A549 (cell line): ENCODE data around the gene LAP3. TPM values are rescaled to one million over a fixed set of nuclear protein-coding genes. Genes with fewer than 3 reads are reported as not detected.
A peak's percentile ranks its signal among the peaks of the same experiment; 100 is the strongest.

Source experiments
- ATAC-seq, 2 experiments: fragments of 200-7000 bp in 1 of 2; fragments of >200 bp in 1 of 2; cut with Nextera tagmentation in 1 of 2; cut with Tn5 transposase in 1 of 2; 3 replicates each; pipeline versions ENCODE4 v1.8.0 to v1.9.1; 2018 to 2020; ENCODE audit warnings: mild to moderate bottlenecking in 1 of 2, moderate library complexity in 1 of 2
- CTCF ChIA-PET: fragments of 300-600 bp; sonication (Branson Sonifier 250); formaldehyde crosslinking; extraction: SDS; loops from one replicate; lab custom pipeline; 2021; ENCODE audit warnings: antibody characterized with exemption, inconsistent platforms; lab: Yijun Ruan, JAX
- POLR2A ChIA-PET: fragments of 350-600 bp; formaldehyde crosslinking; extraction: SDS; loops from one replicate; lab custom pipeline; 2021; ENCODE audit warnings: antibody characterized with exemption, inconsistent platforms; lab: Yijun Ruan, JAX
- DNase-seq, 2 experiments: peaks; one replicate each; pipeline versions ENCODE4 v3.0.0 to v3.0.0-alpha.2; 2011 to 2016; ENCODE audit warnings: low read depth in 1 of 2, low spot score in 1 of 2
- FAIRE-seq: peaks from 2 replicates; lab custom pipeline; 2011; peaks lifted over from hg19 to GRCh38; lab: Jason Lieb, UNC
- H3K27ac ChIP-seq, 2 experiments: fragments of >200 bp; sonication (Bioruptor Twin); formaldehyde crosslinking; 3 replicates each; pipeline ENCODE4 v1.5.1; 2016 to 2017
- H3K4me1 ChIP-seq: fragments of >200 bp; sonication (Bioruptor Twin); formaldehyde crosslinking; 3 replicates; pipeline ENCODE4 v1.6.1; 2016
- H3K4me2 ChIP-seq: fragments of >200 bp; sonication (Bioruptor Twin); formaldehyde crosslinking; 3 replicates; pipeline ENCODE4 v1.6.1; 2016
- H3K4me3 ChIP-seq: fragments of >200 bp; sonication (Bioruptor Twin); formaldehyde crosslinking; 3 replicates; pipeline ENCODE4 v1.5.1; 2016
- H3K9me3 ChIP-seq: fragments of >200 bp; sonication (Bioruptor Twin); formaldehyde crosslinking; 3 replicates; pipeline ENCODE4 v1.6.1; 2016
- BCL3 ChIP-seq: fragments of >200 bp; sonication (Bioruptor Twin); formaldehyde crosslinking; IDR thresholded peaks from 3 replicates; pipeline ENCODE4 v1.6.1; 2016
- CBX2 ChIP-seq: fragments of 200-600 bp; sonication (generic); IDR thresholded peaks from 2 replicates; pipeline ENCODE4 v1.6.1; 2016; ENCODE audit warnings: low read depth, mild to moderate bottlenecking, borderline replicate concordance
- CEBPB ChIP-seq, 2 experiments: fragments of >200 bp in 1 of 2; sonication (Bioruptor Twin) in 1 of 2; formaldehyde crosslinking in 1 of 2; IDR thresholded peaks; 2 replicates each; pipeline ENCODE4 v1.6.1; 2012 to 2016
- CHD2 ChIP-seq: fragments of 150-350 bp; IDR thresholded peaks from 2 replicates; pipeline ENCODE4 v1.6.1; 2014; ENCODE audit warnings: low read length; ENCODE audit not compliant: partially characterized antibody
- CHD4 ChIP-seq: fragments of 200-600 bp; sonication (generic); IDR thresholded peaks from 2 replicates; pipeline ENCODE4 v1.6.1; 2016; ENCODE audit warnings: antibody characterized with exemption, mild to moderate bottlenecking, borderline replicate concordance
- EHMT2 ChIP-seq: fragments of 200-600 bp; sonication (generic); IDR thresholded peaks from 2 replicates; pipeline ENCODE4 v1.6.1; 2016; ENCODE audit warnings: antibody characterized with exemption, low read depth, mild to moderate bottlenecking, moderate library complexity
- FOSB ChIP-seq: fragments of 250-450 bp; sonication (Bioruptor Pico); IDR thresholded peaks from 2 replicates; pipeline ENCODE4 v1.5.0; 2020; ENCODE audit warnings: mild to moderate bottlenecking, moderate library complexity
- FOSL2 ChIP-seq, 2 experiments: fragments of 450-650 bp in 1 of 2; fragments of >200 bp in 1 of 2; sonication (Bioruptor Twin) in 1 of 2; formaldehyde crosslinking; IDR thresholded peaks; 2 replicates each; pipeline versions ENCODE4 v1.5.0 to v1.6.1; 2016 to 2020; ENCODE audit warnings: mild to moderate bottlenecking in 1 of 2, moderate library complexity in 1 of 2
- HEYL ChIP-seq: fragments of 250-450 bp; sonication (Bioruptor Pico); IDR thresholded peaks from 2 replicates; pipeline ENCODE4 v1.8.0; 2021; ENCODE audit warnings: mild to moderate bottlenecking, moderate library complexity
- HOXB13 ChIP-seq: fragments of 250-450 bp; sonication (Bioruptor Pico); IDR thresholded peaks from 2 replicates; pipeline ENCODE4 v1.5.0; 2020; ENCODE audit warnings: low read depth, mild to moderate bottlenecking, moderate library complexity
- JUN ChIP-seq, 2 experiments: fragments of >200 bp; sonication (Bioruptor Twin); formaldehyde crosslinking; IDR thresholded peaks; 2 replicates in 1 of 2; 3 replicates in 1 of 2; pipeline ENCODE4 v1.6.1; 2016 to 2017
- KDM1A ChIP-seq: fragments of 200-600 bp; sonication (generic); IDR thresholded peaks from 2 replicates; pipeline ENCODE4 v1.6.1; 2016; ENCODE audit warnings: low read depth, mild to moderate bottlenecking
- KDM5A ChIP-seq: fragments of 200-600 bp; sonication (generic); IDR thresholded peaks from 2 replicates; pipeline ENCODE4 v1.6.1; 2016; ENCODE audit warnings: antibody characterized with exemption, mild to moderate bottlenecking
- MYC ChIP-seq: IDR thresholded peaks from 2 replicates; pipeline ENCODE4 v1.6.1; 2012; ENCODE audit warnings: mild to moderate bottlenecking, inconsistent platforms, low read length, improper control_type of control experiment, borderline replicate concordance
- NPAS2 ChIP-seq: fragments of 250-450 bp; sonication (Bioruptor Pico); IDR thresholded peaks from 2 replicates; pipeline ENCODE4 v1.8.0; 2022; ENCODE audit warnings: mild to moderate bottlenecking, moderate library complexity, borderline replicate concordance
- PBX3 ChIP-seq: IDR thresholded peaks from 2 replicates; pipeline ENCODE4 v1.6.1; 2012
- PHF8 ChIP-seq: fragments of 200-600 bp; sonication (generic); IDR thresholded peaks from 2 replicates; pipeline ENCODE4 v1.6.1; 2016; ENCODE audit warnings: low read depth, mild to moderate bottlenecking, antibody characterized with exemption, moderate library complexity, borderline replicate concordance
- POLR2A ChIP-seq: IDR thresholded peaks from 2 replicates; pipeline ENCODE4 v1.6.1; 2012; ENCODE audit warnings: mild to moderate bottlenecking, low read length
- POLR2AphosphoS2 ChIP-seq: conservative IDR thresholded peaks from 2 replicates; pipeline ENCODE4 v1.6.1; 2012; ENCODE audit warnings: low read length, improper control_type of control experiment, inconsistent platforms
- RARB ChIP-seq: fragments of 250-450 bp; sonication (Bioruptor Pico); IDR thresholded peaks from 2 replicates; pipeline ENCODE4 v1.8.0; 2021; ENCODE audit warnings: mild to moderate bottlenecking, moderate library complexity
- SMC3 ChIP-seq: fragments of >200 bp; sonication (Bioruptor Twin); formaldehyde crosslinking; IDR thresholded peaks from 3 replicates; pipeline ENCODE4 v1.6.1; 2018; ENCODE audit warnings: inconsistent platforms
- TFCP2L1 ChIP-seq: fragments of 250-450 bp; sonication (Bioruptor Pico); IDR thresholded peaks from 2 replicates; pipeline ENCODE4 v1.5.0; 2021; ENCODE audit warnings: mild to moderate bottlenecking
- USF2 ChIP-seq: fragments of 450-650 bp; IDR thresholded peaks from 2 replicates; pipeline ENCODE4 v1.6.1; 2014; ENCODE audit warnings: antibody characterized with exemption
- ZFP36 ChIP-seq: fragments of 450-650 bp; IDR thresholded peaks from 2 replicates; pipeline ENCODE4 v1.6.1; 2014; ENCODE audit warnings: borderline replicate concordance; ENCODE audit not compliant: partially characterized antibody
- WGBS: methylation state at CpG from one replicate; pipeline ENCODE4 v1.1.6; 2017; ENCODE audit errors: missing lambda C conversion rate; 5-methylcytosine and 5-hydroxymethylcytosine counted together
- polyA plus RNA-seq, 4 experiments: library from polyadenylated mRNA; depleted of rRNA in 3 of 4; stranded (reverse); fragments of >200 nt; fragmentation: RNase III in 1 of 4; extraction: RNeasy Plus Mini Kit Qiagen cat#74134 plus additional on column Dnase treatment in 1 of 4; gene quantifications; 2 replicates in 3 of 4; 3 replicates in 1 of 4; pipeline ENCODE4 v1.2.3, GENCODE V29; 2011 to 2017
- TF ChIP-seq, protein P1 (sequence below): IDR thresholded peaks from 2 replicates; pipeline ENCODE4 v1.6.1; 2012; ENCODE audit warnings: low read depth, borderline replicate concordance
- TF ChIP-seq, protein P2 (sequence below): fragments of 250-450 bp; sonication (Bioruptor Pico); IDR thresholded peaks from 2 replicates; pipeline ENCODE4 v1.5.0; 2020; ENCODE audit warnings: low read depth, mild to moderate bottlenecking, moderate library complexity

LAP3 gene
- polyA plus RNA-seq, 2 of the 4 experiments (the other 2 are of a cell fraction) = 38.6 to 46.2 TPM

- 2% methylated on average over 44 of the region's 46 CpGs for whole genome bisulfite sequencing
- Histone ChIP-seq H3K4me3 (peak within 1 kb of the TSS; percentile 72), H3K4me2 (peak within 1 kb of the TSS; percentile 89), H3K27ac (peak within 1 kb of the TSS; percentile 92 to 96)
- peak; percentile 88 to 91 for ATAC-seq
- CTCF ChIA-PET = interaction anchor here (1.0 to 1.5 kb wide), 3 partner anchors 9 to 66 kb away, joined by 4 read pairs; no protein-coding TSS in a partner anchor
- TF ChIP-seq TFCP2L1 (CRISPR knock-in tag) = no peak
- TF ChIP-seq JUN (IDR thresholded peaks at IDR 0.05) = peak; percentile 50 to 77; a peak in 4 of 5 replicates
- TF ChIP-seq USF2 = peak; percentile 99
- TF ChIP-seq POLR2A = peak; percentile 77
- no peak for TF ChIP-seq HOXB13 (CRISPR knock-in tag)
- peak; percentile 82 for TF ChIP-seq KDM5A
- no peak for TF ChIP-seq FOSB (CRISPR knock-in tag)
- TF ChIP-seq CEBPB (IDR thresholded peaks at IDR 0.05) = peak; percentile 65 to 92; a peak in 3 of 4 replicates
- 0 out of 2 replicates have a peak, but pooled peaks have one; percentile 27 for TF ChIP-seq MYC
- peak; percentile 72; the same call in 2 of the 3 replicates for TF ChIP-seq BCL3
- TF ChIP-seq PHF8 = peak; percentile 90; the same call in 1 of the 2 replicates
- TF ChIP-seq PBX3 = no peak
- no peak for TF ChIP-seq KDM1A
- TF ChIP-seq, all 56 proteins: peak for 8
- FAIRE-seq (no peak), DNase-seq (peak; percentile 88 to 89)
- no peaks in the 10 kb centered on the region for H3K9me3 ChIP-seq
- H3K4me1 ChIP-seq = peaks cover 11% of the 10 kb centered on the region; the same call in 2 of the 3 replicates
- POLR2A ChIA-PET = interaction anchor here (0.6 to 1.3 kb wide), 7 partner anchors 8 to 103 kb away, joined by 3 to 8 read pairs (median 4); partner anchors contain the start of genes LAP3 and QDPR
Observed at GRCh38 chr4:17614416-17615299, 37.7 kb downstream of the LAP3 start, which contains the start of gene MED28. Gene MED28 (plus strand): TSS chr4:17614641. CDS start chr4:17614655, 14 bp downstream.

GRCh38 chr4:17616283-17616682 is 39.3 kb downstream of the LAP3 start:
- WGBS = 86% methylated on average over 5 of the region's 5 CpGs
- no peak overlapping the region for H3K4me3 ChIP-seq
- no peak overlapping the region for H3K27ac ChIP-seq
- TF ChIP-seq SMC3 (no peak), NPAS2 (CRISPR knock-in tag) (no peak), CHD2 (no peak), ZFP36 (no peak), BCL3 (no peak), MYC (no peak), FOSL2 (IDR thresholded peaks at IDR 0.05) (no peak), FOSL2 (CRISPR knock-in tag; IDR thresholded peaks at IDR 0.05) (no peak), EHMT2 (no peak), HEYL (CRISPR knock-in tag) (no peak), JUN (IDR thresholded peaks at IDR 0.05) (no peak), CHD4 (no peak), USF2 (no peak), FOSB (CRISPR knock-in tag) (no peak), RARB (CRISPR knock-in tag) (no peak), CBX2 (no peak), POLR2AphosphoS2 (no peak)
- TF ChIP-seq, protein P1, sequence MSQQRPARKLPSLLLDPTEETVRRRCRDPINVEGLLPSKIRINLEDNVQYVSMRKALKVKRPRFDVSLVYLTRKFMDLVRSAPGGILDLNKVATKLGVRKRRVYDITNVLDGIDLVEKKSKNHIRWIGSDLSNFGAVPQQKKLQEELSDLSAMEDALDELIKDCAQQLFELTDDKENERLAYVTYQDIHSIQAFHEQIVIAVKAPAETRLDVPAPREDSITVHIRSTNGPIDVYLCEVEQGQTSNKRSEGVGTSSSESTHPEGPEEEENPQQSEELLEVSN = no peak
- TF ChIP-seq, protein P2, sequence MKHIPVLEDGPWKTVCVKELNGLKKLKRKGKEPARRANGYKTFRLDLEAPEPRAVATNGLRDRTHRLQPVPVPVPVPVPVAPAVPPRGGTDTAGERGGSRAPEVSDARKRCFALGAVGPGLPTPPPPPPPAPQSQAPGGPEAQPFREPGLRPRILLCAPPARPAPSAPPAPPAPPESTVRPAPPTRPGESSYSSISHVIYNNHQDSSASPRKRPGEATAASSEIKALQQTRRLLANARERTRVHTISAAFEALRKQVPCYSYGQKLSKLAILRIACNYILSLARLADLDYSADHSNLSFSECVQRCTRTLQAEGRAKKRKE (CRISPR knock-in tag) = no peak
- ChIA-PET POLR2A (no interaction called here), CTCF (interaction anchor here (0.7 kb wide), 1 partner anchor 67 kb away, joined by 3 read pairs; no protein-coding TSS in a partner anchor)
- ATAC-seq (no peak), FAIRE-seq (no peak), DNase-seq (no peak)
- peaks cover 11% of the 10 kb centered on the region; the same call in 2 of the 3 replicates for H3K4me1 ChIP-seq
- peak overlapping the region; percentile 89; the same call in 2 of the 3 replicates for H3K4me2 ChIP-seq
- H3K9me3 ChIP-seq = no peaks in the 10 kb centered on the region
